ENCODE results near the gene OR8K5.

Gene OR8K5, protein sequence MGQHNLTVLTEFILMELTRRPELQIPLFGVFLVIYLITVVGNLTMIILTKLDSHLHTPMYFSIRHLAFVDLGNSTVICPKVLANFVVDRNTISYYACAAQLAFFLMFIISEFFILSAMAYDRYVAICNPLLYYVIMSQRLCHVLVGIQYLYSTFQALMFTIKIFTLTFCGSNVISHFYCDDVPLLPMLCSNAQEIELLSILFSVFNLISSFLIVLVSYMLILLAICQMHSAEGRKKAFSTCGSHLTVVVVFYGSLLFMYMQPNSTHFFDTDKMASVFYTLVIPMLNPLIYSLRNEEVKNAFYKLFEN

DNA sequence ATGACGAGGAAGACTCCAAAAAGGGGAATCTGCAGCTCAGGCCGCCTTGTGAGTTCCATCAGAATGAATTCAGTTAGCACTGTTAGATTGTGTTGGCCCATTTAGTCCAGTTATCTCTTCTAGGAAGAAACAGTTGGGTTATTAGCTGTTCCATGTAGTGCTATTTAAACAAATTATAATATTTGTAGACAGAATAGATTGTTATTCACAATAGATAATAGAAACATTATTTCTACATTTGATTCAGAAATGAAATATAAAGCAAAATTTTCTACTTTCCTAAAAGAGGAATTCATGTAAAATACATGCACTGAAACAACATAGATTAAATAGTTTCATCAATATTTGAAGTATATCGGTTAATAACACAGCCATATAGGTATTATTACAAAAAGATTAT, at the start of gene OR8K5:
TSS of gene OR8K5 (minus strand) at position 101 of the 400 bp plus-strand sequence. CDS start at position 101, 0 bp downstream.
- no peaks in the 10 kb centered on the region for H3K36me3 ChIP-seq (replicated peaks)
- in situ Hi-C loops (cut with HindIII; ENCODE audit: low pct_ligation_motif_present, low sequenced_read_pairs) = no loop called here
- no peaks in the 10 kb centered on the region for H3K27me3 ChIP-seq (replicated peaks)
- no peak for DNase-seq
- no peak within 1 kb of the TSS for H3K27ac ChIP-seq
- H3K4me3 ChIP-seq (ENCODE audit: low read depth, low read length) = no peak within 1 kb of the TSS
- TF ChIP-seq, protein P1, sequence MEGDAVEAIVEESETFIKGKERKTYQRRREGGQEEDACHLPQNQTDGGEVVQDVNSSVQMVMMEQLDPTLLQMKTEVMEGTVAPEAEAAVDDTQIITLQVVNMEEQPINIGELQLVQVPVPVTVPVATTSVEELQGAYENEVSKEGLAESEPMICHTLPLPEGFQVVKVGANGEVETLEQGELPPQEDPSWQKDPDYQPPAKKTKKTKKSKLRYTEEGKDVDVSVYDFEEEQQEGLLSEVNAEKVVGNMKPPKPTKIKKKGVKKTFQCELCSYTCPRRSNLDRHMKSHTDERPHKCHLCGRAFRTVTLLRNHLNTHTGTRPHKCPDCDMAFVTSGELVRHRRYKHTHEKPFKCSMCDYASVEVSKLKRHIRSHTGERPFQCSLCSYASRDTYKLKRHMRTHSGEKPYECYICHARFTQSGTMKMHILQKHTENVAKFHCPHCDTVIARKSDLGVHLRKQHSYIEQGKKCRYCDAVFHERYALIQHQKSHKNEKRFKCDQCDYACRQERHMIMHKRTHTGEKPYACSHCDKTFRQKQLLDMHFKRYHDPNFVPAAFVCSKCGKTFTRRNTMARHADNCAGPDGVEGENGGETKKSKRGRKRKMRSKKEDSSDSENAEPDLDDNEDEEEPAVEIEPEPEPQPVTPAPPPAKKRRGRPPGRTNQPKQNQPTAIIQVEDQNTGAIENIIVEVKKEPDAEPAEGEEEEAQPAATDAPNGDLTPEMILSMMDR (IDR thresholded peaks at IDR 0.05; ENCODE audit: low read depth, low read length, missing control alignments) = no peak

DNA sequence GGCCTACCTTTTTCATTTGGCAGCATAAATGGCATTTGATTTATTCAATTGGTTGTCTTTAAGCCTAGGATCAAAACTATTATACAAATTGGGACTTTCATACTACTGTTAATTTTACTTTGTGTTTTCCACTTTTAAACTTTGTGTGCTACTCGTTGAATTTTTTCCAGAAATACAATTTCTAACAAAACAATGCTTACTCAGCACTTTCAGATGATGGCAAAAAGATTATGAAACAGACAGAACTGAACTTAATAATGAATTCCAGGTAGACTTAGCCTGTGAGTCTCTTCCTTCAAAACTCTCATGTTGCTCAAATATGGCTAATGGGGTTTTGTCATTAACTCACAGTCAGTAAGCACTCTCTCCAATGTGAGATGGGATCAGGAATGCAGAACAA, 47.7 kb upstream of the OR8K5 start:
- no peaks in the 10 kb centered on the region for H3K27me3 ChIP-seq (replicated peaks)
- DNase-seq = no peak
- H3K36me3 ChIP-seq (replicated peaks) = no peaks in the 10 kb centered on the region
- in situ Hi-C loops (cut with HindIII; ENCODE audit: low pct_ligation_motif_present, low sequenced_read_pairs) = no loop called here
- TF ChIP-seq, protein P1 (IDR thresholded peaks at IDR 0.05; ENCODE audit: low read depth, low read length, missing control alignments) = no peak
- H3K27ac ChIP-seq = no peak overlapping the region
- H3K4me3 ChIP-seq (ENCODE audit: low read depth, low read length) = no peak overlapping the region

DNA sequence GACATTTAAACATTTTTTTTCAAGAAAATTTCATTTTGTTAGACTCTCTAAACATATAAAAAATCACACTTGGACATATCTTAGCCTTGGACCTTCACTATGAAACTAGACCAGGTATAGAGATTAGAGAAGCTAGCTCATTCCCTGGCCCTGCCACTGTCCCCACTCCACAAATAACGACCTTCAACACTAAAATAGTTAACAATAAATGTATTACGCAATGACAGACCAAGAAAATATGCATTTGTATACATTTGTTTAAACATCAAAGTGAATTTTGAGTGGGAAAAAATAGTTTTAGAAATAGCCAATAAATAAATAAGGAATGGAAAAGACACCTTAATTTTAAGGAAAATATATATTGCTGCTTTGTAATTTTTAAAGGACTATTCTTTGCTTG, 37.2 kb upstream of the OR8K5 start:
- no peak overlapping the region for H3K27ac ChIP-seq
- in situ Hi-C loops (cut with HindIII; ENCODE audit: low pct_ligation_motif_present, low sequenced_read_pairs) = no loop called here
- DNase-seq = no peak
- no peaks in the 10 kb centered on the region for H3K27me3 ChIP-seq (replicated peaks)
- no peaks in the 10 kb centered on the region for H3K36me3 ChIP-seq (replicated peaks)
- TF ChIP-seq, protein P1 (IDR thresholded peaks at IDR 0.05; ENCODE audit: low read depth, low read length, missing control alignments) = no peak
- H3K4me3 ChIP-seq (ENCODE audit: low read depth, low read length) = no peak overlapping the region

DNA sequence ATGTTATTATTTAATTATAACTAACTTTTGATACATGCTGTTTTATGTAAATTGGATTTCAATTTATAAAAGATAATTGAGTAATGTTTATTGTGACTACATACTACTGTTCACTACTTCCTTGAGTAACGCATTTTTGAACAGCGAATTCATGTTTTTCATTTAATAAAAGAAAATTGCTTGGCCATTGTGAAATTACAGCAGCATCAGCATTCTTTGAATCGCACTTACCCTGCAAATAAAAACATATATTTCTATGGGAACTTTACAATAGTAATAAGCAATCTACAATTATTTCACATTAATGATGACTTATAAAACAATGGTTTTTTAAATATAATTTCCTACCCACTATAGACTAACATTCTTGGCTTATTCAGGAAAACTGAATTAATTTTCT, 36.6 kb upstream of the OR8K5 start:
- Histone ChIP-seq H3K36me3 (replicated peaks) (no peaks in the 10 kb centered on the region), H3K4me3 (ENCODE audit: low read depth, low read length) (no peak overlapping the region), H3K27me3 (replicated peaks) (no peaks in the 10 kb centered on the region), H3K27ac (no peak overlapping the region)
- DNase-seq = no peak
- TF ChIP-seq, protein P1 (IDR thresholded peaks at IDR 0.05; ENCODE audit: low read depth, low read length, missing control alignments) = no peak
- in situ Hi-C loops (cut with HindIII; ENCODE audit: low pct_ligation_motif_present, low sequenced_read_pairs) = no loop called here

DNA sequence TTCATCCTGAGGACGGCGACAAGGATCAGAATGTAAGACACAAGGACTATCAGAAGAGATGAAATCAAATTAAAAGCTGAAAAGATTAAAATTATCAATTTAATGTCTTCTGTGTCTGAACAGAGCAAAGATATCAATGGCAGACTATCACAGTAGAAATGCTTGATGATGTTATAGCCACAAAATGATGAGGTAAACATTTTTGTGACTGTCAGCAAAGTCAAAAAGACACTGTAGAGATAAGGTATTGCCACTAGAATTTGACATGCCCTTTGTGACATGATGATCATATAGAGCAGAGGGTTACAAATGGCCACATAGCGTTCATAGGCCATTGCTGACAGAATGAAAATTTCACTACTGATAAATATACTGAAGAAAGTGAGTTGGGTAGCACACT, 28.5 kb upstream of the OR8K5 start:
- no peaks in the 10 kb centered on the region for H3K36me3 ChIP-seq (replicated peaks)
- H3K27me3 ChIP-seq (replicated peaks) = no peaks in the 10 kb centered on the region
- DNase-seq = no peak
- TF ChIP-seq, protein P1 (IDR thresholded peaks at IDR 0.05; ENCODE audit: low read depth, low read length, missing control alignments) = no peak
- H3K27ac ChIP-seq = no peak overlapping the region
- no peak overlapping the region for H3K4me3 ChIP-seq (ENCODE audit: low read depth, low read length)
- in situ Hi-C loops (cut with HindIII; ENCODE audit: low pct_ligation_motif_present, low sequenced_read_pairs) = no loop called here

DNA sequence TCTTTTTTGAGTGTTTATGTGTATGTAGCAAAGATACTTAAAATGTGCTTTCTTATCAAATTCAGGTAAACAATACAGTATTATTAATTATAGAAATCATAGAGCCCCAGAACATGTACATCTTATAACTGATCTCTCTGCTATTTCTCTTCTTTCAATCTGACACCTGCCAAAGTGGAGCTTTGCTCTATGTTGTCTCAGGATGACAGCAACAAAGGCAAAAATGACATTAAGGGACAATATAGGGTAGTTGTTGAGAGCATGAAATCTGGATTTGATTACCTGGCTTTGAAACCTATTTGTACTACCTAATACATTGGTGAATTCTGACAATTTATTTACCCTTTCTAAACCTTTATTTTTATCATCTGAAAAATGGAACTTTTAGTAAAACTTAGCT, 23.3 kb upstream of the OR8K5 start:
- in situ Hi-C loops (cut with HindIII; ENCODE audit: low pct_ligation_motif_present, low sequenced_read_pairs) = no loop called here
- no peak for DNase-seq
- TF ChIP-seq, protein P1 (IDR thresholded peaks at IDR 0.05; ENCODE audit: low read depth, low read length, missing control alignments) = no peak

More for the DNA sequence above, 23.3 kb upstream of the OR8K5 start:
- H3K27me3 ChIP-seq (replicated peaks) = no peaks in the 10 kb centered on the region
- H3K4me3 ChIP-seq (ENCODE audit: low read depth, low read length) = no peak overlapping the region
- H3K36me3 ChIP-seq (replicated peaks) = no peaks in the 10 kb centered on the region
- H3K27ac ChIP-seq = no peak overlapping the region

All from brain microvascular endothelial cell (primary cell).